ENCODE measurements around the gene BBC3.
A peak's percentile ranks its signal among the peaks of the same experiment; 100 is the strongest.

BBC3 gene

DNA sequence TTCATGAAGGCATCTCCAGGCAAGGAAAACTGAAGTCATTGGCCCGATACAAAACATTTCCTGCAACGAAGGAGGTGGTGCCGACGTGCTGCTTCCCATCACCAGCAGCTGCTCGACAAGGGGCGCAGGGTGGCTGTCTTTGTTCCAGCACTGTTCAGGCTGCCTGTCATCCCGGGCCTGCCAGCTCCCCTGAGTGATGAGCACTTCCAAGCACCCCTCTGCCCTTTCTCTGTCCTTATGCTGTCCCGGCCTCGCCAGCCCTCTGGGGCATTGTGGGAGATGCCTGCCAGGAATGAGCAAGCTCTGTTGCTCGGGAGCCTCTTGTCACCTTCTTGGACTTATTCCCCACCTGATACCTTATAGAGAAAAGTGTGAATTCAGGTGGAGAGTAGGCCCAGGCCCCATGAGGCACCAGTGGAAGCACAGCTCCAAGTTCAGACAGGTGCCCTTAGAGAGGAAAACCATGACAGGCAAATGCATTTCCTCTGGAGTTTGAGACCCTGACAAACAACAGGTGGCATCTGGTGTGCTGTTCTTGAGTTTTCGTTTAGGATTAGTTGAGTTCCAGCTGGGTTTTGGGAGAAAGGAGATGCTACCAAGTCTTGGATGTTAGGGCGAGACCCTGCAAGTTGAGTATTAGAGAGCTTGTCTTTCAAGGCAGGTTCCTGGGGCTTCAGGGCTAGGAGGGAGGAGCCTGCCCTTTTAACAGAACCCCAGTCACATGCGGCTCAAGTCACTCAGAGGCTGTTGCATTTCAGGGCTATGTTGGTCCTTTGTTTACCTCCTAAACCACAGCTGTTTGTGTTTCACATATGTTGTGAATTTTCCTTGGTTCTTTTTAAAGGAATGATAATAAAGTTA lies 21.4 kb downstream of the BBC3 start:
- H2BK120ac ChIP-seq (ENCODE audit: low read depth, low read length), result no peak overlapping the region

DNA sequence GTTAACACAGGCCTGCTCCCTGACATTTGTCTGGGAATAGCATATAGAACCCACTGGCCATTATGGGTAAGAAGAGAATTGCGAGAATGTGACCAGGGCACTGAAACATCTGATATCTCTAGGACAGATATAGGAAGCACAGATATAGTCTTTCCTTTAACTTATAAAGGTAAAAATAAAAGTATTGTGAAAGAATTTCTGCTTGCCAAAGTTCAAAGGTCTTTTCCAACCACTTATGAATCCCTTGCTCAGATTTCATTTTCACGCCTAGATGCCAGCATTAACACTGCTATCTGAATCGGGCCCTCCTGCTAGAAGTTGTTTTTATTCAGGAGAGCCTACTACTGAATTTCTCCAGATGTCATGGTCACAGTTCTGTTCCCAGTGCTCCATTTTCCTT lies 27.7 kb downstream of the BBC3 start:
- Histone ChIP-seq H4K8ac (ENCODE audit: low read depth, low read length) (no peak overlapping the region), H2AK5ac (ENCODE audit: low read depth, low read length) (no peak overlapping the region), H3K18ac (ENCODE audit: low read length) (no peak overlapping the region), H3K4me3 (ENCODE audit: low read length in 2 of 2) (no peak overlapping the region), H3K23ac (ENCODE audit: low read depth, low read length, poor library complexity) (no peak overlapping the region), H2BK5ac (ENCODE audit: low read length) (no peak overlapping the region), H3K27me3 (ENCODE audit: control insufficient read depth in 3 of 3, insufficient read depth in 3 of 3, low read depth in 1 of 3, low read length in 3 of 3) (no peaks in the 10 kb centered on the region), H2AFZ (ENCODE audit: low read length) (no peak overlapping the region), H3K4me2 (ENCODE audit: insufficient read depth, low read length, poor library complexity, severe bottlenecking) (no peak overlapping the region), H2BK120ac (ENCODE audit: low read depth, low read length) (no peak overlapping the region), H2BK12ac (ENCODE audit: low read length) (no peak overlapping the region), H2BK15ac (ENCODE audit: low read length) (no peak overlapping the region), H3K79me1 (ENCODE audit: low read depth, low read length) (no peaks in the 10 kb centered on the region), H3K4ac (ENCODE audit: low read length) (no peak overlapping the region), H4K91ac (ENCODE audit: low read depth, low read length, poor library complexity) (no peak overlapping the region), H3K4me1 (ENCODE audit: control insufficient read depth in 2 of 2, insufficient read depth in 1 of 2, low read depth in 1 of 2, low read length in 2 of 2) (no peaks in the 10 kb centered on the region), H3K27ac (replicated peaks; ENCODE audit: low read length) (no peak overlapping the region), H3K14ac (ENCODE audit: low read length) (no peak overlapping the region), H3K9me3 (replicated peaks in 1 of 2; ENCODE audit: control insufficient read depth in 2 of 2, insufficient read depth in 1 of 2, low read depth in 1 of 2, low read length in 2 of 2) (no peaks in the 10 kb centered on the region), H3K9ac (ENCODE audit: low read depth, low read length, poor library complexity) (no peak overlapping the region), H3K36me3 (replicated peaks in 1 of 2; ENCODE audit: control insufficient read depth in 2 of 2, insufficient read depth in 2 of 2, low read length in 2 of 2) (peaks cover 48 to 97% of the 10 kb centered on the region in 2 donors)
- no CpG with 5 or more reads among the region's 3 CpGs for WGBS, 2 donors (ENCODE audit: extremely low coverage in 2 of 2, insufficient read length in 2 of 2, insufficient replicate concordance in 1 of 2)
- DNase-seq (ENCODE audit: low spot score), result no peak

More for the DNA sequence above, 21.4 kb downstream of the BBC3 start:
- Histone ChIP-seq H3K79me1 (ENCODE audit: low read depth, low read length) (no peaks in the 10 kb centered on the region), H2BK15ac (ENCODE audit: low read length) (no peak overlapping the region), H3K27ac (replicated peaks; ENCODE audit: low read length) (peak overlapping the region; percentile 11), H2BK12ac (ENCODE audit: low read length) (no peak overlapping the region), H3K27me3 (ENCODE audit: control insufficient read depth in 3 of 3, insufficient read depth in 3 of 3, low read depth in 1 of 3, low read length in 3 of 3) (no peaks in the 10 kb centered on the region), H4K8ac (ENCODE audit: low read depth, low read length) (no peak overlapping the region), H3K36me3 (replicated peaks in 1 of 2; ENCODE audit: control insufficient read depth in 2 of 2, insufficient read depth in 2 of 2, low read length in 2 of 2) (peaks cover 38 to 82% of the 10 kb centered on the region in 2 donors), H4K91ac (ENCODE audit: low read depth, low read length, poor library complexity) (no peak overlapping the region), H3K4me3 (ENCODE audit: low read length in 2 of 2) (no peak overlapping the region), H2AFZ (ENCODE audit: low read length) (no peak overlapping the region), H3K4me1 (ENCODE audit: control insufficient read depth in 2 of 2, insufficient read depth in 1 of 2, low read depth in 1 of 2, low read length in 2 of 2) (peaks cover 3 to 5% of the 10 kb centered on the region in 2 donors), H3K18ac (ENCODE audit: low read length) (no peak overlapping the region), H3K4me2 (ENCODE audit: insufficient read depth, low read length, poor library complexity, severe bottlenecking) (no peak overlapping the region), H3K23ac (ENCODE audit: low read depth, low read length, poor library complexity) (no peak overlapping the region), H2AK5ac (ENCODE audit: low read depth, low read length) (no peak overlapping the region), H3K9ac (ENCODE audit: low read depth, low read length, poor library complexity) (no peak overlapping the region), H3K9me3 (replicated peaks in 1 of 2; ENCODE audit: control insufficient read depth in 2 of 2, insufficient read depth in 1 of 2, low read depth in 1 of 2, low read length in 2 of 2) (no peaks in the 10 kb centered on the region), H2BK5ac (ENCODE audit: low read length) (no peak overlapping the region), H3K4ac (ENCODE audit: low read length) (no peak overlapping the region), H3K14ac (ENCODE audit: low read length) (no peak overlapping the region)
- no CpG with 5 or more reads among the region's 13 CpGs for WGBS, 2 donors (ENCODE audit: extremely low coverage in 2 of 2, insufficient read length in 2 of 2, insufficient replicate concordance in 1 of 2)
- DNase-seq (ENCODE audit: low spot score), result no peak

DNA sequence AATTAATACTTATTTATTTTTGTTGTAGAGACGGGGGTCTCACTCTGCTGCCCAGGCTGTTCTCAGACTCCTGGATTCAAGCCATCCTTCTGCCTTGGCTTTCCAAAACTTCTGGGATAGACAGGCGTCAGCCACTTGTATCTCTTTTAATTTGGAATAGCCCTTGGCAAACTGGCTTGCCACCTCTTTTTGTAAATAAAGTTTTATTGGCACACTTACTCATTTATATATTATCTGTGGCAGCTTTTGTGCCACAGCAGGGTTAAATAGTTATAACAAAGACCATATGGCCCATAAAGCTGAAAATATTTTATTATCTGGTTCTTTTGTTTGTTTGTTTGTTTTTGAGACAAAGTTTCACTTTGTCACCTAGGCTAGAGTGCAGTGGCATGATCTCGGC lies 30.5 kb downstream of the BBC3 start:
- Histone ChIP-seq H3K4me1 (ENCODE audit: control insufficient read depth in 2 of 2, insufficient read depth in 1 of 2, low read depth in 1 of 2, low read length in 2 of 2) (no peaks in the 10 kb centered on the region), H3K36me3 (replicated peaks in 1 of 2; ENCODE audit: control insufficient read depth in 2 of 2, insufficient read depth in 2 of 2, low read length in 2 of 2) (peaks cover 36 to 93% of the 10 kb centered on the region in 2 donors), H4K8ac (ENCODE audit: low read depth, low read length) (no peak overlapping the region), H2AFZ (ENCODE audit: low read length) (no peak overlapping the region), H3K79me1 (ENCODE audit: low read depth, low read length) (no peaks in the 10 kb centered on the region), H3K27ac (replicated peaks; ENCODE audit: low read length) (no peak overlapping the region), H3K9me3 (replicated peaks in 1 of 2; ENCODE audit: control insufficient read depth in 2 of 2, insufficient read depth in 1 of 2, low read depth in 1 of 2, low read length in 2 of 2) (no peaks in the 10 kb centered on the region), H2BK12ac (ENCODE audit: low read length) (no peak overlapping the region), H3K9ac (ENCODE audit: low read depth, low read length, poor library complexity) (no peak overlapping the region), H3K18ac (ENCODE audit: low read length) (no peak overlapping the region), H4K91ac (ENCODE audit: low read depth, low read length, poor library complexity) (no peak overlapping the region), H3K14ac (ENCODE audit: low read length) (no peak overlapping the region), H3K27me3 (ENCODE audit: control insufficient read depth in 3 of 3, insufficient read depth in 3 of 3, low read depth in 1 of 3, low read length in 3 of 3) (no peaks in the 10 kb centered on the region), H2BK15ac (ENCODE audit: low read length) (no peak overlapping the region), H2BK120ac (ENCODE audit: low read depth, low read length) (no peak overlapping the region), H2BK5ac (ENCODE audit: low read length) (no peak overlapping the region), H3K4ac (ENCODE audit: low read length) (no peak overlapping the region), H3K4me3 (ENCODE audit: low read length in 2 of 2) (no peak overlapping the region), H3K4me2 (ENCODE audit: insufficient read depth, low read length, poor library complexity, severe bottlenecking) (no peak overlapping the region), H2AK5ac (ENCODE audit: low read depth, low read length) (no peak overlapping the region), H3K23ac (ENCODE audit: low read depth, low read length, poor library complexity) (no peak overlapping the region)
- WGBS, 2 donors (ENCODE audit: extremely low coverage in 2 of 2, insufficient read length in 2 of 2, insufficient replicate concordance in 1 of 2), result no CpG with 5 or more reads among the region's 3 CpGs
- DNase-seq (ENCODE audit: low spot score), result no peak

- H3K9me3 ChIP-seq (replicated peaks in 1 of 2; ENCODE audit: control insufficient read depth in 2 of 2, insufficient read depth in 1 of 2, low read depth in 1 of 2, low read length in 2 of 2), result no peaks in the 10 kb centered on the region
- no peak overlapping the region for H2BK12ac ChIP-seq (ENCODE audit: low read length)
- H2BK5ac ChIP-seq (ENCODE audit: low read length), result no peak overlapping the region
- H3K36me3 ChIP-seq (replicated peaks in 1 of 2; ENCODE audit: control insufficient read depth in 2 of 2, insufficient read depth in 2 of 2, low read length in 2 of 2), result peaks cover 21 to 85% of the 10 kb centered on the region in 2 donors
- no peak overlapping the region for H3K27ac ChIP-seq (replicated peaks; ENCODE audit: low read length)
- H3K79me1 ChIP-seq (ENCODE audit: low read depth, low read length), result peaks cover under 1% of the 10 kb centered on the region
- H3K14ac ChIP-seq (ENCODE audit: low read length), result no peak overlapping the region
- H2BK15ac ChIP-seq (ENCODE audit: low read length), result no peak overlapping the region
- no CpG with 5 or more reads among the region's 4 CpGs for WGBS, 2 donors (ENCODE audit: extremely low coverage in 2 of 2, insufficient read length in 2 of 2, insufficient replicate concordance in 1 of 2)
- no peak overlapping the region for H2AFZ ChIP-seq (ENCODE audit: low read length)
- no peak overlapping the region for H3K9ac ChIP-seq (ENCODE audit: low read depth, low read length, poor library complexity)
- no peaks in the 10 kb centered on the region for H3K4me1 ChIP-seq (ENCODE audit: control insufficient read depth in 2 of 2, insufficient read depth in 1 of 2, low read depth in 1 of 2, low read length in 2 of 2)
- H4K8ac ChIP-seq (ENCODE audit: low read depth, low read length), result no peak overlapping the region
- H2AK5ac ChIP-seq (ENCODE audit: low read depth, low read length), result no peak overlapping the region
- no peak overlapping the region for H3K18ac ChIP-seq (ENCODE audit: low read length)
- no peak overlapping the region for H3K23ac ChIP-seq (ENCODE audit: low read depth, low read length, poor library complexity)
- no peak overlapping the region for H3K4ac ChIP-seq (ENCODE audit: low read length)
- no peak overlapping the region for H2BK120ac ChIP-seq (ENCODE audit: low read depth, low read length)
- no peak for DNase-seq (ENCODE audit: low spot score)
- no peak overlapping the region for H3K4me2 ChIP-seq (ENCODE audit: insufficient read depth, low read length, poor library complexity, severe bottlenecking)
- no peak overlapping the region for H3K4me3 ChIP-seq (ENCODE audit: low read length in 2 of 2)
- H3K27me3 ChIP-seq (ENCODE audit: control insufficient read depth in 3 of 3, insufficient read depth in 3 of 3, low read depth in 1 of 3, low read length in 3 of 3), result no peaks in the 10 kb centered on the region
- H4K91ac ChIP-seq (ENCODE audit: low read depth, low read length, poor library complexity), result no peak overlapping the region
These were observed 33.9 kb downstream of the BBC3 start for GRCh38 chr19:47197141-47197540.

Data from neuronal stem cell (in vitro differentiated cells).